ENCODE measurements around the gene CDC14B.

Gene CDC14B

GRCh38 chr9:96462541-96462940 is 157.1 kb downstream of the CDC14B start:
- DNase-seq (ENCODE audit: low spot score) = no peak
- Histone ChIP-seq H3K36me3 (ENCODE audit: low read depth) (peaks cover 22% of the 10 kb centered on the region; the same call in 1 of the 2 replicates), H3K4me1 (ENCODE audit: insufficient read depth, poor library complexity, severe bottlenecking) (no peaks in the 10 kb centered on the region), H3K27ac (ENCODE audit: poor library complexity, severe bottlenecking) (no peak overlapping the region), H3K9me3 (ENCODE audit: severe bottlenecking) (no peaks in the 10 kb centered on the region), H3K4me3 (ENCODE audit: severe bottlenecking) (no peak overlapping the region), H3K27me3 (ENCODE audit: insufficient read depth, poor library complexity, severe bottlenecking) (no peaks in the 10 kb centered on the region)
- no peak for TF ChIP-seq CTCF (IDR thresholded peaks at IDR 0.05; ENCODE audit: poor library complexity, severe bottlenecking)
- ATAC-seq (ENCODE audit: low read depth) = no peak

- Histone ChIP-seq H3K36me3 (ENCODE audit: low read depth) (peaks cover 22% of the 10 kb centered on the region; the same call in 1 of the 2 replicates), H3K27me3 (ENCODE audit: insufficient read depth, poor library complexity, severe bottlenecking) (no peaks in the 10 kb centered on the region)
Observed at GRCh38 chr9:96461336-96461735, 158.3 kb downstream of the CDC14B start.

GRCh38 chr9:96460882-96461281 is 158.8 kb downstream of the CDC14B start:
- no peak overlapping the region for H3K27ac ChIP-seq (ENCODE audit: poor library complexity, severe bottlenecking)
- no peaks in the 10 kb centered on the region for H3K27me3 ChIP-seq (ENCODE audit: insufficient read depth, poor library complexity, severe bottlenecking)

More at GRCh38 chr9:96461336-96461735, 158.3 kb downstream of the CDC14B start:
- ATAC-seq (ENCODE audit: low read depth) = no peak
- no peak overlapping the region for H3K4me3 ChIP-seq (ENCODE audit: severe bottlenecking)
- H3K4me1 ChIP-seq (ENCODE audit: insufficient read depth, poor library complexity, severe bottlenecking) = no peaks in the 10 kb centered on the region
- TF ChIP-seq CTCF (IDR thresholded peaks at IDR 0.05; ENCODE audit: poor library complexity, severe bottlenecking) = no peak
- H3K9me3 ChIP-seq (ENCODE audit: severe bottlenecking) = no peaks in the 10 kb centered on the region
- H3K27ac ChIP-seq (ENCODE audit: poor library complexity, severe bottlenecking) = no peak overlapping the region
- no peak for DNase-seq (ENCODE audit: low spot score)

GRCh38 chr9:96460470-96460869 is 159.2 kb downstream of the CDC14B start:
- no peaks in the 10 kb centered on the region for H3K27me3 ChIP-seq (ENCODE audit: insufficient read depth, poor library complexity, severe bottlenecking)
- H3K9me3 ChIP-seq (ENCODE audit: severe bottlenecking) = no peaks in the 10 kb centered on the region
- H3K4me1 ChIP-seq (ENCODE audit: insufficient read depth, poor library complexity, severe bottlenecking) = no peaks in the 10 kb centered on the region
- DNase-seq (ENCODE audit: low spot score) (no peak), ATAC-seq (ENCODE audit: low read depth) (no peak)
- H3K4me3 ChIP-seq (ENCODE audit: severe bottlenecking) = no peak overlapping the region
- H3K27ac ChIP-seq (ENCODE audit: poor library complexity, severe bottlenecking) = no peak overlapping the region
- H3K36me3 ChIP-seq (ENCODE audit: low read depth) = peaks cover 18% of the 10 kb centered on the region; the same call in 1 of the 2 replicates
- TF ChIP-seq CTCF (IDR thresholded peaks at IDR 0.05; ENCODE audit: poor library complexity, severe bottlenecking) = no peak

More at GRCh38 chr9:96460882-96461281, 158.8 kb downstream of the CDC14B start:
- Histone ChIP-seq H3K9me3 (ENCODE audit: severe bottlenecking) (no peaks in the 10 kb centered on the region), H3K4me3 (ENCODE audit: severe bottlenecking) (no peak overlapping the region), H3K4me1 (ENCODE audit: insufficient read depth, poor library complexity, severe bottlenecking) (no peaks in the 10 kb centered on the region), H3K36me3 (ENCODE audit: low read depth) (peaks cover 22% of the 10 kb centered on the region; the same call in 1 of the 2 replicates)
- TF ChIP-seq CTCF (IDR thresholded peaks at IDR 0.05; ENCODE audit: poor library complexity, severe bottlenecking) = no peak
- ATAC-seq (ENCODE audit: low read depth) (no peak), DNase-seq (ENCODE audit: low spot score) (no peak)

- TF ChIP-seq CTCF (IDR thresholded peaks at IDR 0.05; ENCODE audit: poor library complexity, severe bottlenecking) = no peak
- H3K27me3 ChIP-seq (ENCODE audit: insufficient read depth, poor library complexity, severe bottlenecking) = no peaks in the 10 kb centered on the region
- H3K9me3 ChIP-seq (ENCODE audit: severe bottlenecking) = no peaks in the 10 kb centered on the region
- DNase-seq (ENCODE audit: low spot score) (no peak), ATAC-seq (ENCODE audit: low read depth) (0 out of 3 replicates have a peak, but pooled peaks have one; percentile 35)
- peaks cover 14% of the 10 kb centered on the region; the same call in 1 of the 2 replicates for H3K36me3 ChIP-seq (ENCODE audit: low read depth)
- H3K27ac ChIP-seq (ENCODE audit: poor library complexity, severe bottlenecking) = no peak overlapping the region
- H3K4me1 ChIP-seq (ENCODE audit: insufficient read depth, poor library complexity, severe bottlenecking) = no peaks in the 10 kb centered on the region
- no peak overlapping the region for H3K4me3 ChIP-seq (ENCODE audit: severe bottlenecking)
Observed at GRCh38 chr9:96459268-96460007, 160.2 kb downstream of the CDC14B start.
